ENCODE results near the gene SLC39A10. TPM values are rescaled to one million over a fixed set of nuclear protein-coding genes. Genes with fewer than 3 reads are reported as not detected.

The SLC39A10 gene
- total and polyA plus RNA-seq, 2 donors (not counting 3 experiments of a cell fraction or from before 2014, with no cell fraction given) = 11.4 to 39.9 TPM

DNA sequence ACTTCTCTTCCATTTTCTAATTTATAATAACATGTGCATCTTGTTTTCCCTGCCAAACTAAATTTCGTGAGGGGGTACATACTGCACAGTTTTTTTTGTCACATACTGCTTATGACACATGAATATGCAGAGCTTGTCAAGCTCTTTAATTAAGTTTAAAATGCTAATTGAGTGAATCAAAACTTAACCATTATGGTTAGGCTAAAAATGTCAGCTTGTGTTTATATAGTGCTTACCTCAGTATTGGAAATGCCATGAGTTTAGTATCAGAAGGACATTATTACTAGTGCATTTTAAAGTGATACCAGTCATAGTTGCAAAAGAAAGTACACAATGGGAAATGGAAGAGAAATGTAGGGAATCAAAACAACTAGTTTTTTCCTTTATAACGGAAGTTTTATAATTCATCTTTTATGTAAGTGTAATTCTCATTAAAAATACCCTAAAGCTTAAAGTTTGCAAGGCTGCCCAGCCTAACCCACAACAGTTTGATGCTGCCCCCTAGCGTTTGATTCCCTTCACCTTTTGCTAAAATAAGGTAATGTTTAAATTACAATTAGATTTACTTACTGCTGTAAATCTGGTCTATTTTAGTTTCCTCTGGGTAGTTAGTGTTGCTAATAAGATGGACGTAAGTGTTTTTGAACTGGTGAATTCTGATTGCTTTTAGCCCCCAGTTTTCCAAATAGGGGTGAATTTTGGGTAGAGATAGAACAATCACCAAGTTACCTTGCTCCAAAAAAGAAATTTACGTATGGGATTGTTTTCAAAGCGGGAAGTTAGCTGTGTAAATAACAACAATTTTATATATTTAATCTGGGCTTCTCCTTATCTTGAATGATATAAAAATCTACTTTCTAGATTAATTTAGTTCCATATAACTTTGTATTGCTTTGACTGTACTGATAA, 3.2 kb downstream of the SLC39A10 start:
- DNase-seq (ENCODE audit: low read depth, low spot score) = peak; percentile 78
- dilution Hi-C loops (cut with MboI; ENCODE audit: extremely low pct_ligation_motif_present, low sequenced_read_pairs) = no loop called here
- ChIA-PET POLR2A (no interaction called here), CTCF (interaction anchor here (0.5 to 2.3 kb wide), 38 partner anchors 9 to 930 kb away, joined by 3 to 67 read pairs (median 4); partner anchors contain the start of gene DNAH7)
- H3K36me3 ChIP-seq (ENCODE audit: control insufficient read depth in 2 of 2, extremely low read depth in 1 of 2, insufficient read depth in 2 of 2, low read length in 2 of 2) = no peaks in the 10 kb centered on the region
- BruUV-seq (replicated peaks) = no TSS peak
- no peak overlapping the region for H3K27ac ChIP-seq (ENCODE audit: insufficient read depth, low read depth, low read length)
- peak; percentile 61 for FAIRE-seq
- no peaks in the 10 kb centered on the region for H3K9me1 ChIP-seq (replicated peaks; ENCODE audit: control insufficient read depth, extremely low read depth, insufficient read depth, low read length)
- no peak overlapping the region for H3K9ac ChIP-seq (replicated peaks; ENCODE audit: extremely low read depth, insufficient read depth, low read length)
- no peak overlapping the region for H3K4me3 ChIP-seq (replicated peaks in 1 of 3; ENCODE audit: insufficient read depth in 1 of 3, low read depth in 1 of 3, low read length in 3 of 3)
- H3K4me1 ChIP-seq (ENCODE audit: control insufficient read depth, extremely low read depth, insufficient read depth, low read length) = peaks cover 26% of the 10 kb centered on the region
- H3K9me3 ChIP-seq (replicated peaks; ENCODE audit: control insufficient read depth, insufficient read depth, low read length) = no peaks in the 10 kb centered on the region
- H3K4me2 ChIP-seq (ENCODE audit: insufficient read depth, low read length) = peak overlapping the region; percentile 97
- intact Hi-C loops (cut with micrococcal nuclease) = loop anchor here (1.0 to 10.0 kb wide), 5 partner anchors 84 to 945 kb away; no protein-coding TSS in a partner anchor
- H2AFZ ChIP-seq (ENCODE audit: low read depth, low read length) = no peak overlapping the region
- H4K20me1 ChIP-seq (replicated peaks; ENCODE audit: control insufficient read depth, extremely low read depth, insufficient read depth, low read length) = peaks cover 4% of the 10 kb centered on the region
- H3K79me2 ChIP-seq (ENCODE audit: control insufficient read depth, insufficient read depth, low read length) = peaks cover 44% of the 10 kb centered on the region
- TF ChIP-seq POLR2AphosphoS5 (IDR thresholded peaks at IDR 0.05; ENCODE audit: insufficient read depth, low read depth, low read length) (no peak), MYC (IDR thresholded peaks at IDR 0.05; ENCODE audit: low read depth, low read length) (no peak), POLR2A (IDR thresholded peaks at IDR 0.05; ENCODE audit: low read depth, low read length) (no peak), FOS (IDR thresholded peaks at IDR 0.05; ENCODE audit: borderline replicate concordance, insufficient read depth, low read length) (no peak), JUN (IDR thresholded peaks at IDR 0.05; ENCODE audit: borderline replicate concordance, insufficient read depth, insufficient read length, low read depth) (no peak), GATA2 (IDR thresholded peaks at IDR 0.05; ENCODE audit: insufficient read depth, insufficient read length, low read depth, low read length) (no peak)
- TF ChIP-seq, protein P1, sequence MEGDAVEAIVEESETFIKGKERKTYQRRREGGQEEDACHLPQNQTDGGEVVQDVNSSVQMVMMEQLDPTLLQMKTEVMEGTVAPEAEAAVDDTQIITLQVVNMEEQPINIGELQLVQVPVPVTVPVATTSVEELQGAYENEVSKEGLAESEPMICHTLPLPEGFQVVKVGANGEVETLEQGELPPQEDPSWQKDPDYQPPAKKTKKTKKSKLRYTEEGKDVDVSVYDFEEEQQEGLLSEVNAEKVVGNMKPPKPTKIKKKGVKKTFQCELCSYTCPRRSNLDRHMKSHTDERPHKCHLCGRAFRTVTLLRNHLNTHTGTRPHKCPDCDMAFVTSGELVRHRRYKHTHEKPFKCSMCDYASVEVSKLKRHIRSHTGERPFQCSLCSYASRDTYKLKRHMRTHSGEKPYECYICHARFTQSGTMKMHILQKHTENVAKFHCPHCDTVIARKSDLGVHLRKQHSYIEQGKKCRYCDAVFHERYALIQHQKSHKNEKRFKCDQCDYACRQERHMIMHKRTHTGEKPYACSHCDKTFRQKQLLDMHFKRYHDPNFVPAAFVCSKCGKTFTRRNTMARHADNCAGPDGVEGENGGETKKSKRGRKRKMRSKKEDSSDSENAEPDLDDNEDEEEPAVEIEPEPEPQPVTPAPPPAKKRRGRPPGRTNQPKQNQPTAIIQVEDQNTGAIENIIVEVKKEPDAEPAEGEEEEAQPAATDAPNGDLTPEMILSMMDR (IDR thresholded peaks at IDR 0.05; ENCODE audit: extremely low read depth in 1 of 2, insufficient read depth in 1 of 2, low read depth in 1 of 2, low read length in 2 of 2) = peak; percentile 60 to 65
- H3K27me3 ChIP-seq (ENCODE audit: control insufficient read depth in 2 of 2, insufficient read depth in 2 of 2, low read length in 2 of 2) = no peaks in the 10 kb centered on the region
